Muscle of arm (tissue), 12 donors: ENCODE results near the gene NFATC1. TPM values are rescaled to one million over a fixed set of nuclear protein-coding genes. Genes with fewer than 3 reads are reported as not detected.

Experiments used
- DNase-seq: peaks from one replicate; pipeline ENCODE4 v3.0.0-alpha.2; 2013
- polyA plus RNA-seq, 12 donors: library from polyadenylated mRNA; unstranded; fragments of 120-200 nt; gene quantifications; one replicate each; pipeline ENCODE4 v1.2.1, GENCODE V29; 2013; ENCODE audit not compliant: insufficient read length in 12 of 12

The NFATC1 gene
- polyA plus RNA-seq, 12 donors, result 10.7 to 24.6 (median 13.5) TPM; not detected in 1

DNA sequence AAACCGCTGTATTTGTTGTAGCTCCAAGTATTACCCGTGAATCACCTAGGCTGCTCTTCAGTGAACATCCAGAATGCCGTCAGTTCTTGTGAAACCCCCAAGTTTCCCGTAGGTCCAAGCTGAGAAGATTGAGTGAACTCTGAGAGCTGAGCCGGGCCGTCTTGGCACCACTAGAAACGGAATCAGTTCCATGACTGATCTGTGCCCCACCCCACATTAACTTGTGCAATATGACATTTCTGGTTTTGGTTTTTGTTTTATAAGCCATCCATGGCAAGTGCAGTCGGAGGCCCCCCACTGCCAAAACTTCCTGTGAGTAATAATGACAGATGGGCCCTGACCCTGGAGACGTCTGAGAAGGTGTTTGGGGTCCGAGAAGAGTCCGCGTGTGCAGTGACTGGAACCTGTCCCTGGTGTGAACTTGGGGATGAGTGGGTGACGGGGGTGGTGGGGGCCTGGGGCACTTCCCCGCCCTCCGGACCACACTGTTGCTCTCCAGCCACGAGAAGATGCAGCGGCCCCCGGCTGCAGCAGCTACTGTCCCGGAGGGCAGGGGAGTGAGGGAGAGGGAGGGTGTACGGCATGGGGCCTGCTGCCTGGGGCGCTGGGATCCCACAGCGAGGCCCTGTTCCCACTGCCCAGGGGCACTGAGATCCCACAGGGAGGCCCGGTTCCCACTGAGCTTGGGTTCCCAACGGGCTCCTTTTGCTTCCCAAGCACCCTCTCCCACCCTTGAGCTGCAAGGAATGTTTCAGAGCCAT, 26.5 kb downstream of the NFATC1 start:
- DNase-seq, result no peak

DNA sequence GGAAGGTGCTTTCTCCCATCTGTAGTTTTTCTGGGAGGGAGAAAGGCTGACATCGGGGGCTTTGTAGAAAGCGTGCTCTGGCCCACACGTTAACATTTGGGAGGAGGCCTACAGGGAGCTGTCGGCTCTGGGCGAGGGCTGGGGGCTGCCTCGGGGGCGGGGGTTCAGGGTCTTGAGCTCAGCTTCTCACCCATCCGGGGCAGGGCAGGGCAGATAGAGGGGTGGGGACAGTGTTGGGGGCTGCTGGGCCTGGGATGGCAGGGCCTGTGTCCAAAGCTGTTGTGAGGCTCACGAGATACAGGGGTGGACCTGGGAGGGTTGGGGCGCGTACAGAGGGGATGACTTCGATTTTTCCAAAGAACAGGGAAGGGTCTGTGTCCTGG, 27.0 kb downstream of the NFATC1 start:
- no peak for DNase-seq

DNA sequence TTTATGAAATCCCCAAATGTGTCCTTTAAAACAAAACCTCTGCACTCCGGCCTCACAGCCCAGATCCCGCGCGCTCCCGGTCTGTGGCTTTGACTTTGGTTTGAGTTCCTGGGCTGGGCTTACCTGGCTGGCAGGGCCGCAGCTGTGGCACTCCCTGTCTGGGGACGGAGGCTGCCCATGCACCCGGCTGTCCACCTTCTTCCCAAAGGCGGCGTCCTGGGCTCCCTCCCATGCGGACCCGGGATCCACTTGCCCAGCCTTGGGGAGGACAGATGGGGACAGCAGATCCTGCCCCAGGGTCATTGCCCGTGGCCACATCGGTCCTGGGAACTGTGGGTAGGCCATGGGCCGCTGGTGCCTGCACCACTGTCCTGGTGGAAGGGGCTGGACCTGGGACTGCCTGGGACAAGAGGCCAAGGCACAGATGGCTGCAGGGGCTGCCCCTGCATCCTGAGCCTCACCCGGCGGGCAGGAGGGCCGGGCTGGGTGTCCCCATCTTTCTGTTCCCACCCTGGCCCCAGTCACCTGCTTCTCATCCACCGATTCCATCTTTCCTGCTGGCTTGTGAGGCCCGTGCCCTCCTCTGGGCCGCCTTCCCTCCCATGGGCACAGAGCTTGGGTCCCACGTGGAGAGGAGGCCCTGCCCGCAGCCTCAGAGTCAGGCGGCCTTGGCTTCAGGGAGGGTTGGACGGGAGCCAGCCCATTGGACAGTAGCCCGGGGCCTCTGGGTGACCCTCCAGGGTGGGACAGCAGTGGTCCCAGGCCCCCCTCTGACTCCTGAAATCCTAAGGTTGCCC, 27.7 kb downstream of the NFATC1 start:
- DNase-seq, result no peak

DNA sequence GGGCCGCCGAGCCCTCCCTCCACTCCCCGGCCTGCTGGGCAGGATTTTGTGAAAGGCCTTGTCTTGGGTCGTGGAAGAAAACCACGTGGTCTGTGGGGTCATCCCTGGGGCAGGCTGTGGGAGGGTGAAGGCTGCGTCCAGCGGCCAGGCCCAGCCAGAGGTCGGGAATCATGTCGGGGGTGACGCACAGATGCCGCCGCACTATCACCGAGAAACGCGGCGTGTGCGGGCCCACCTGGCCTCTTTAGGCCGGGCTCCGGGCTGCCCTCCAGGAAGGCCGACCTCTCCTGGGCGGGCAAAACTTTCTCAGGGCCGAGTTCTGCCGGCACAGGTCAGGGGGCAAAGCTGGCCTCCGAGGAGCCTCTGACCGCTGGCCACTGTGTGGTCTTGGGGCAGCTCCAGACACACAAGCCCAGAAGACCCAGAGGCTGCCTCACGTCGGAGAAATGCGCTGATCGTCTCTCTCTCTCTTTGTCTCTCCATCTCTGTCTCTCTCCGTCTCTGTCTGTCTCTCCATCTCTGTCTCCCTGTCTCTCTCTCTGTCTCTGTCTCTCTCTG, 28.4 kb downstream of the NFATC1 start:
- no peak for DNase-seq

DNA sequence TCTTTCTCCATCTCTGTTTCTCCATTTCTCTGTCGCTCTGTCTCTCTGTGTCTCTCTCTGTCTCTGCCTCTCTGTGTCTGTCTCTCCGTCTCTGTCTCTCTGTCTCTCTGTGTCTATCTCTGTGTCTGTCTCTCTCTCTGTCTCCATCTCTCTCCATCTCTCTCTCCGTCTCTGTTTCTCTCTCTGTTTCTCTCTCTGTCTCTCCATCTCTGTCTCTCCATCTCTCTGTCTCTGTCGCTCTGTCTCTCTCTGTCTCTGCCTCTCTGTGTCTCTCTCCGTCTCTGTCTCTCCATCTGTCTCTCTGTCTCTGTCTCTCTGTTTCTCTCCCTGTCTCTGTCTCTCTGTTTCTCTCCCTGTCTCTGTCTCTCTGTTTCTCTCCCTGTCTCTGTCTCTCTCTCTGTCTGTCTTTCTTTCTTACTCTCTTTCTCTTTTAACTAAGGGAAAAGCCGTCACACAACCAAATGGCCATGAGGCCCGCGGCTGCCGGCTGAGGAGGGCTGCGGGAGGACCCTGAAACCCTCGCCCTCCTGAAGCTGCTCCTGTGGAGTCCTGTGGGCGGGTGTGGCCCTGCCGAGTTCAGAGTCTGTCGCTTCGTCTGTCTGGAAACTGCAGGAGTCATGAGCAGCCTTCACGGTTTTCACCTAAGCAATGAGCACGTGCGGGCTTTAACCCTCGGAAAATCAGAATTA, 29.3 kb downstream of the NFATC1 start:
- DNase-seq, result no peak

DNA sequence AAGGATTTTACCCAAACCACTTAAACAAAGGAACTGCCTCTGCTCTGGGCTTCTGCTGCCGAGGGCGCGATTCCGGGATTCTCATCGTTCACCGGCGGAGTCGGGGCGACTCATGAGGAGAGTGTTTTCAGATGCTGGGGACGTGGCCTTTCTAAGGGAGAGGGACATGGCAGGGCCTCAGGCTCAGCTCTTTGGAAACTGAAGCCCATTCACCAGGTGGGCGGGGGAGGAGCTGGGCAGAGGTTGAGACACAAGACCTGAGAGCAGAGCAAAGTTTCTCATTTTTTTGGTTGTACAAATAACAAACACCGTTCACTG, 29.8 kb downstream of the NFATC1 start:
- no peak for DNase-seq

DNA sequence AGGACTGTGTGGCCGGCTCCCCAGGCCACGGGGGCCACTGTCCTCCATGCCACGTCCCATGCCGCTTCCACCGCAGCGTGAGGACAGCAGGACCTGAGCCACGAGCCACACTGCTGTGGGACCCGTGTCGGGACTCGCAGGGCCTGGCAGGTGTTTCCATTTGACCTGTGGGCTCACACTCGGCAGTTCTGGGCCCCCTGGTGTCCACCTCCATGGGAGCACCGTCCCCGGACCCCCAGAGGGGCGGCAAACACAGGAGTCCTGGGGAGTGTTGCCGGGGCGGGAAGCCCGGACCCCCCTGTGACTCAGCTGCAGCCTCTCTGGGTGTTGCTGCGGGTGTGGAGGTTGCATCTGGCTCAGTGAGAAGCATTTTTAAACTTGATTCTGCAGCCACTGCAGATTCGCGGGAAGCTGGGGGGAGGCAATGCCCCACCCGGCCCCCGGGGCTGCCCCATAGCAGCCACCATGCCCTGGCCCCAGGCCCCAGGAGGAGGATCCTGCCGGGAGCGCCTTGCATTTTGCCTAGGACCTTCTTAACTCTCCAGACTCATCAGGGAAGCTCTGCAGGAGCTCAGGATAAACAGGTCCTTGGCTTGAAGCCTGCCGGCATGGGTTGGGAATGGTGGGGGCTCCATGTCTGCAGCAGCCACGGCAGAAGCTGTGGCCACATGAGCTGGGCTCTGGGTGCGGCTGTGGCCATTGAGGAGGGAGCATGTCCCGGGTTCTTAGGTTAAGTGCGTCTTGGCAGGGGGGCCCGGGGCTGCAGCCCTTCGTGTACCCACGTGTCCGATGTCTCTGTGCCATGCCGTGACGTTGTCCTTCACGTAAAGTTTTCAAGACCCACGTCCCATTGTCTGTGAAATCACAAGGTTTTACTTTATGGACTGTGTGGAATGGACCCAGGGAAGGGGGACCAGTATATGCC, 30.9 kb downstream of the NFATC1 start:
- DNase-seq, result no peak

DNA sequence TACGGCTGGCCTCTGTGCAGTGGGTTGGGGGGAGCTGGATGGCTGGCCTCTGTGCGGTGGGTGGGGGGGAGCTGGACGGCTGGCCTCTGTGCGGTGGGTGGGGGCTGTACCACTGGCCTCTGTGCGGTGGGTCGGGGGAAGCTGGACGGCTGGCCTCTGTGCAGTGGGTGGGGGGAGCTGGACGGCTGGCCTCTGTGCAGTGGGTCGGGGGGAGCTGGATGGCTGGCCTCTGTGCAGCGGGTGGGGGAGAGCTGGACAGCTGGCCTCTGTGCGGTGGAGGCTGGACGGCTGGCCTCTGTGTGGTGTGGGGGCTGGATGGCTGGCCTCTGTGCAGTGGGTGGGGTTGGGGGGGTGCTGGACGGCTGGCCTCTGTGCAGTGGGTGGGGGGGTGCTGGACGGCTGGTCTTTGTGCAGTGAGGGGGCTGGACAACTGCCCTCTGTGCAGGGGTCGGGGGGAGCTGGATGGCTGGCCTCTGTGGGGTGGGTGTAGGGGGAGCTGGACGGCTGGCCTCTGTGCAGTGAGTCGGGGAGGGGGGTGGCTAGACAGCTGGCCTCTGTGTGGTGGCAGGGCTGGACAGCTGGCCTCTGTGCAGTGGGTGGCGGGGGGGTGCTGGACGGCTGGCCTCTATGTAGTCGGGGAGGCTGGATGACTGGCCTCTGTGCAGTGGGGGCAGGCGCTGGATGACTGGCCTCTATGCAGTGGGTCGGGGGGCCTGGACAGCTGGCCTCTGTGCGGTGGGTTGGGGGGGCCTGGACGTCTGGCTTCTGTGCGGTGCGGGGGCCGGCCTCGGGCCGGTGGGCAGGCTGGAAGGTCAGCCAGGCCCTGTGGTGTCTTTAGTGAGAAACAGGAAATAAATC, 31.9 kb downstream of the NFATC1 start:
- DNase-seq, result no peak

DNA sequence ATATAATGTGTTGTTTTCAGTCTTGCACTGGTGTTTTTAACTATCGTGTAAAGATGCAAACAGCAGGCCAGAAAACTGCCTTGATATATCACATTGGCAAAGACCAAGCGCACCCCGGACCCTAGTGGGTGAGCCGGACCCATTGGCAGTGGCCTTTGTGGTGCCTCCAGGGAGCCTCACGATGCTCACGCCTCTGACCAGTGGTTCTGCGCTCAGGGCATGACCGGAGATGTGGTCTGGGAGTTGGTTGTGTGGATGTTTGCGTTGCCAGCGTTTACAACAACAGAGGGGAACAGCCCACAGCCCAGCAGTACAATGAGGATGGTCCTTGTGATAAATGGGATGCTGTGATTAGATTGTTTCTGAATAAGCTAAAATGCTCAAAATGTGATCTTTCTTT, 32.6 kb downstream of the NFATC1 start:
- no peak for DNase-seq

DNA sequence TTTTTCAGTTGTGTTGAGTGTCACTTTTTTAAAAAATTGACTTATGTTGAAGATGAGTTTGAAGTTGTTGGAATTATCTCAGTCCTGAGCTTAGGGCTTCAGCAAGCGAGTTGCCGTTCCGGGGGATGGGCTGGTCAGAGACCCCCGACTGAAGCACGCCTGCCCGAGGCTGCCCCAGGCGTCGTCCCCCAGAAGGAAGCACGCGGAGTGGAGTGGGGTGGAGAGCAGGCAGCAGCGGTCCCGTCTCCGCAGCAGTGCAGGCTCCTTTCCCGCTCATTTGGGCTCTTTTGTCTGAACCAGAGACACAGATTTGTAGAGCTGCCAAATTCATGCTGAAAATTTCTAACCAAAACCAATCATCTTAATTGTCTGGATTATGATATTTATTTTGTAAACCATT, 33.7 kb downstream of the NFATC1 start:
- DNase-seq, result no peak

DNA sequence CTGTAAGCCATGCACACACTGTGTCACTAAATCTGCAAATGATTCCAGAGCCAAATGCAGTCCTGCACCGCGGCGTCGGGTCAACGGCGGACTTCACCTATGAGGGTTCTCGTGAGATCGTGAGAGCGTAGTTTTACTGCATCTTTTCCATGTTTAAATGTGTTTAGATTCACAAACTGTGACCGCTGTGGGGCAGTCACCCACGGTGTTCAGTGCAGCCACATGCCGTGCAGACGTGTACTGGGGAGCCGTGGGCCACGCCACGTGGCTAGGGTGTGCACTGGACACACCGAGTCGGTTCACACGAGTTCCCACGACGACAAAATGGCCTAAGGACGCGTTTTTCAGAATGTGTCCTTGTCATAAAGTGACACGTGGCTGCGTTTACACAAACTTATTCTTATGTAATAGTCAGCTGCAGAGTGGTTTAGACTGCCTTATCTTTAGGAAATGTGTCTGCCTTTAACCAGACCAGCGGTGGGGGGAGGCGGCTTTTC, 34.1 kb downstream of the NFATC1 start:
- no peak for DNase-seq

DNA sequence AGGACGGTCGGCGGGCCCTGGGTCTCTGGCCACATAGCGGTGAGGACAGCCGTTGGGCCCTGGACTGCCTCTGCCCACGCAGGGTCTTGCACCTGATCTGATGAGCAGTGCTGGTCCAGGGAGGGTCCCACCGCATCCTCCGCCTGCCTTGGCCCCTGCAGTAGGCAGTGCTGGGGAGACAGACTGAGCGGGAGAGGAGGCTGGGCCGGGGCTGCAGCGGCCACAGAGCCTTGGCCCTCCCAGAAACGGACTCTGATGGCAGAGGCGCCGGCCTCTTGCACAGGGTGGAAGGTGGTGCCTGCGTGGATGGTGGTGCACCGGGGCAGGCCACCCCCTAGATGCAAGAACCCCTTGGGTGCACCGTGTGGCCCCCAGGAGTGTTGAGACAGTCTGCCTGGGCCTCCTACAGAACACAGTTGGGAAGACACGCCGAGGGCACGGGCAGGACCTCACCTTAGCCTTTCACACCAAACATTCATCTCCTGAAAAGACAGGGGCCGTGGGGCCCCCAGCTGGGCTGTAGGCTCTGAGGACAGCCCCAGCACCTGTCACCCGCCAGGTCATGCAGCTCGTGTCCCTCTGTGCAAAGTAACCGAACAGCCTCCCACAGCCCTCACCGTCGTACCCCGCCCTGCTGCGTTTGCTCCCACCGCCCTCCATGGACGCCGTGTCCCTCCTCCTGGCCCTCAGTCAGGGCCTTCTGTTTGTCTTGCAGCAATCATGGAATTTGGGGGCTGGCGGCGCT, 36.8 kb downstream of the NFATC1 start:
- no peak for DNase-seq

DNA sequence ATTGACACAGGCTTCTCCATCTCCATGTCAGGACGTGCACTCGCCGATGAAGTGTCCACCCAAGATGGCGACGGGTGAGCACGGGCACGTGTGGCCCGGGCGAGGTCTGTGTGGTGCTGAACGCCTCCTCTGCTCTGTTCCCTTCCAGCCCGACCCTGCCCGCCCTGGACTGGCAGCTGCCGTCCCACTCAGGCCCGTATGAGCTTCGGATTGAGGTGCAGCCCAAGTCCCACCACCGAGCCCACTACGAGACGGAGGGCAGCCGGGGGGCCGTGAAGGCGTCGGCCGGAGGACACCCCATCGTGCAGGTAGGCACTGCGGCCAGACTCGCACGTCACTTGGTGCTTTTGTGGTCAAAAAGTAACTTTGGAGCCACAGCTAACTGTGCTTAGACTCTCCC, 37.7 kb downstream of the NFATC1 start:
- DNase-seq, result no peak

DNA sequence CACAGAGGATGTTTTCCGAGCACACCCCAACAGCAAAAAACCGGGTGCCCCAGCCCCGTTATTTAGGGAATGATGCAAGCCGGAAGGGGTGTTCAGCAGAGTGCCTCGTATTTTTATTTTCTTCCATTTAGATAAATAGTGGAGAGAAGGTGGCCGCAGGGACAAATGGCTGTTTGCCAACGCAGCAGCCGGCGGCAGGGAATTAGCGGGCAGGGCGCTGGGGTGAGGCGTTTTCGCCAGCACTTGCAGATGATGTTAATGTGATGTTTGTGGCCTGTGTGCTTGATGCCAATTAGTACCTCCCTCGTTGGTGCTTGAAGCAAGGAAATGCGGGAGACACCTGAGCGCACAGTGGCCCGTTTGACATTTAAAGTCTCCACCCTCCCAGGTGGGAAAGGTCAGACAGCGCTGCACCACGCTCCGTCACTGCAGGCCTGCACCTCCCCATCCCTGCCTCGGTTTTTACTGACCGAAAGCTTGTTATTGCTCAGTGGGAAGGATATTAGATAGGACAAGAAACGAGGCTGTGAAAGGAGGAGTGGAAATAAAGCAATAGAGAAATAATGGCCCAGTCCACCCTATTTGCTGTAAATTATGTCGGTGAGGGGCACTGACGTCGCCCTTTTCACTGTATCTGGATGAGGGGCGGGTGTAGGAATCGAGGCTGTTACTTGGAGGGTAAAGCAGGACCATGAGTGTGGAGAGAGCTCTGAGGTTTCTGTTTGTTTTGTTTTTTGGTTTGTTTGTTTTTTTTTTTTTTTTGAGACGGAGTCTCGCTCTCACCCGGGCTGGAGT, 39.1 kb downstream of the NFATC1 start:
- DNase-seq, result no peak

DNA sequence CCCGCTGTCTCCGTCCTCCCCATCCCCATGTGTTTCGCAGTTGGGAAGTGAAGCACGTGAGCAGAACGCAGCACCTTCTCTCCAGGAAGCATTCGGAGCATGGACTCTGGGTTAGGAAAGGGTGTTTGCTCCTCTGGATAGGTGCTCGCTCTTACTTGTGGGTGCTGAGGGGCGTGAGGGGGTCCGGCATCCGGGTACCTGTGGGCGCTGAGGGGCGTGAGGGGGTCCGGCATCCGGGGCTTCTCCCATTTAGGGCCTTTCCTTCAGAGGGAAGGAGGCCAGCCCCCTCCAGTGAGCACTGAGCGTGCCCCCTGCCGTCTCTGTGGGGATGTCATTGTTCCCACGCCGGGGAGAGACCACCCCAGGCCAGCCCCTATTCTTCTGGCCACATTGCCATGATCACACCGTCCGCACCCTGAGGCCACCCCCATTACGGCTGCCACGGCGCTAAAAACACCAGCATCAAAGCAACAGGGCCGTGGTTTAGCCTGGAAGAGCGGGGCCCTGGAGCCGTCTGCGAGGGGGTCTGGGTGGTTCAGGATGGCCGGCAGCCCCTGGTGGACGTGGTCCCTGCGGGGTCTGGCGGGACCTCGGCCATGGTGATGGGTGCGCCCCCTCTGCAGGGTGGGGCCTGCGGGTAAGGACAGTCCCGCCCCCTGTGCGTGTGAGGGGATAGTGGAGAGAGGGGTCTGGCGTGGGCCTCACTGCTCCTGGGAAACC, 41.0 kb downstream of the NFATC1 start:
- DNase-seq, result no peak

DNA sequence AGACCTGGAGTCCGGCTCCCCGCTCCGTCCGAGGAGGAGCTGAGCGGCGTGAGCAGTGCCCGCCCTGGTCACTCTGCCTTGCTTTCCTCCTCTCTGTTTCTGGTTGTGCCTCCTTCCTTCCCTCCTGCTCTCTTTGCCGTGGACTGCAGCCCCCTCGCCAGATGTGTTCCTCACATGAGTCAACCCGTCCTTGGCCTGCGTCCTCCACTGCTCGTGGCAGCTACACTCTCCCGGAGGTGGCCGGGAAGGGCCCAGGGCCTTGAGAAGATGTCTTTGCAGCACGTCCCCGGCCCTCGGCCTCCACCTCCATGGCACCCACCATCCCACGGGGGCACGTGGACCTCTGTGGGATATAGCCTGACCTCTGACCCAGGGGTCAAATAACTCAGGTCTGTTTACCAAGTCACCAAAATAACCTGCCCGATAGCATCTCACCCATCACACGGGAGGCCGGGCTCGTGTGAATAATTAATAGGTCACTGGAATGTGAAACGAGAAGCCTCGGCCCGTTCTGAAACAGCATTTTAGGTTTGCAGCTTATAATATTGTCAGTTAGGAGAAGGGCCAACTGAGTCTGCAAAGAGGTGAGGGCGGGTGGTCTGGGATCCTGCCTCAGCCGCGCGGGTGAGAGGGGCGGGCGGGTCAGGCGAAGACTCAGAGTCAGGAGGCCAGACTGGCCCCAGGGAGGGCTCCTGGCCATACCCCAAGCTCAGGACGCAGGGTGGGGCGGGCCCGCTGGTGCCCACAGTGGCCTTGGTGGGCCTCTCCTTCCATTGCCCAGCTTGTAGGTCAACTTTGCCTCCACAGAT, 42.6 kb downstream of the NFATC1 start:
- no peak for DNase-seq
